ENCODE data around the gene IGLON5. TPM values are rescaled to one million over a fixed set of nuclear protein-coding genes. Genes with fewer than 3 reads are reported as not detected.

IGLON5 gene
- total RNA-seq, 1 donor from 2014 or later: not detected

- DNase-seq (ENCODE audit: low read depth in 2 of 2): peak; percentile 34 to 36
Measured at GRCh38 chr19:51364200-51365106, 53.0 kb downstream of the IGLON5 start.

DNA sequence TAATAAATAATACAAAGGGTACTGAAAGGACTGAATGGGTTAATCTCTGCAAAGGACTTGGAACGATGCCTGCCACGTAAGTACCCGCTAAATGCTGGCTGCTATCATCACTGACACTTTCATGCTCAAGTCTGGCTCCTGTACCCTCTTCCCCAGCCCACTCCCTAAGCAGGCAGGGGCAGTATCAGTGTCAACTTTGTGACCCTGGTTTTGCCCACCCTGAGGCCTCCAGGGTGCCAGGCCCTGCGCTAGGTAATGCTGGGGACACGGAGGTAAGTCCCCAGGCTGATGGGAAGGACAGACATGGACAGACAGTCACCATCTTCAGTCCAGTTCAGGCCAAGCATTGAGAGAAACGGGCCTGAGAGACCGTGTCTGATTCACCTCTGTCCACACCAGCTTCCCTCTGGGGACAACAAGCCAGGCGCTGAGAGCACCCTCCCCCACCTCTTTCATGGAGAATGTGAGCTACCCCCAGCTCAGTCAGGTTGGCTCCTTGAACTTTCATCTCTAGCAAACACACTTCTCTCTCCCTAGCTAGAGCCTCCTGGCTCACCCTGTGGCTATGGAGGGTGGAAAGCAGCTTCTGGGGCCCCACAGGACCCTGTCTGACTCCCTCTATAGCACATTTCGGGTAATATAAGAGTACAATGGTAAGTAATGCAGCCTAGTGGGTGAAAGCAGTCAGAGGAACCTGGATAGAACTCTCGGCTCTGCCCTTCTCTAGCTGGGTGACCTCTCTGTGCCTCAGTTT lies 53.9 kb downstream of the IGLON5 start:
- peak; percentile 35 to 37 for DNase-seq (ENCODE audit: low read depth in 2 of 2)

GRCh38 chr19:51365965-51366388 lies 54.5 kb downstream of the IGLON5 start, which contains the start of gene ETFB:
TSS of gene ETFB (minus strand) at chr19:51366388. CDS start at chr19:51366326, 62 bp downstream.
- no peak for DNase-seq (ENCODE audit: low read depth in 2 of 2)

DNA sequence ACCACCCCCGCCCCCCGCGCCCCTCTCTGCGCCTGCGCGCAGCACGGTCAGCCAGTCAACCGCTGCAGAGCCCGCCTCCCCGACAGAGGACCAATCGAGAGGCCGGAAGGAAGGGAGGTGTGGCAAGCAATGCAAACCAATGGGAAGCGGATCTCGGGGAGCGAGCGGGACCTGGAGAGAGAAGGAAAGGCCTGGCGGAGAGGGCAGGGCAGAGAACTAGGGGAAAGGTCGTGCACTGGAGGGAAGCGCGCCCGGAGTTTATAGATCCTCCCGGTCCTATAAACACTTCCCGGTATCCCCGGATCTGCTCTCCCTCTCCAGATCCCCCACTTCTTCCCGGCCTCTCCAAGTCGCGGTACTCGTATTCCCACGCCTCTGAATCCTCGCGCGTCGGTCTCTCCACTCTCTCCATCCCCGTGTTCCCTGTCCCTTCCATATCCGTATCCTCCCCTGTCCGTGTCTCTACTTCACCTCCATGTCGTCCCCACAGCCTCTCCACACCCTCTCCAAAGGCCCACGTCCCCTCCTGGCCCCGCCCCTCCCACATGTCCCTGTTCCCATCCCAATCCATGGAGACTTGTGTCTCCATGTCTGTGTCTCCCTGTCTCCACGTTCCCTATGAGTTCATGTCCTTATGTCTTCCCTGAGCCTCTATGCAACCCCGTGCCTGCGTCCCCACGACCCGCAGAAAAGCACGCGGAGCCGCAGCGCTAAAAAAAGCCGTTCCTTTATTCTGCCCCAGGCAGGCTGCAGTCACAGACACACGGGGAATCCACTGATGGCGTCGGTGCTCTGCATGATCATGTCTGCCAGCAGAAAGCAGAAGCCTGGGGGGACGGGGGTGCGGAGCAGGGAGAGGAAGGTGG lies 55.2 kb downstream of the IGLON5 start:
- DNase-seq (ENCODE audit: low read depth in 2 of 2): peak; percentile 98

DNA sequence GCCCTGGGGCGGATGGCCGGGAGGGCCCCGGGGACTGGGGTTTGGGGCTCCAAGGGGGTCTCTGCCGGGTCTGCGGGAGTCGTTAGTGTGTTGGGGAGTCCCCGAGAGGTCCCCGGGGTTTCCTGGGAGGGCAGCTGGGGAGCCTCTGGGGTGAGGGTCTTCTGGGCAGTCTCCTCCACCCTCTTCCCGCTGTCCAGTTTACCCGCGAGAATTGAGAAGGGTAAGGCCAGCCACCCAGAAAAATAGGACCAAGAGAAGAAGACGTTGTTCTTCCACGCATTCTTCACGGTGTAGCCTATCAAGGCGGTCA lies 55.8 kb downstream of the IGLON5 start:
- no peak for DNase-seq (ENCODE audit: low read depth in 2 of 2)

GRCh38 chr19:51367565-51368365 lies 56.3 kb downstream of the IGLON5 start:
- peak; percentile 97 to 98 for DNase-seq (ENCODE audit: low read depth in 2 of 2)

- no peak for DNase-seq (ENCODE audit: low read depth in 2 of 2)
Measured at GRCh38 chr19:51368366-51369282, 57.2 kb downstream of the IGLON5 start, which contains the start of gene CLDND2. TSS of gene CLDND2 (minus strand) at chr19:51369003. CDS start at chr19:51368577, 426 bp downstream.

DNA sequence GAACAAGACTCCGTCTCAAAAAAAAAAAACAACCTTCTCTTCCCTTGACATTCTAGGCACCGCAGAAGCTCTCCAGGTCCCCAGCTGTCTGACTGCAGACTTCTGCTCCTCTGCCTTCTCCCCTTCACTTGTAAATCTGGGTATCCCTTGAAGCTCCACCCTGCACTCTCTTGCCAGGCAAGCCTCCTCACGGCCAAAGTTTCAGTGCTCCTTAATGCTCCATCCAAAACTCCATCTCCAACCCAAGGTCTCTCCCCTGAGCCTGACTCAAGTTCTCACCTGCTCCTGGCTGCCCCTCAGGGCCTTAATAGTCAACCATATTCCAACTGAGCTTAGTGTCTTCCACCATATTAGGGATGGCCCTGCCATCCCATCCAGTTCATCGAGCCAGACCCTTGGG lies 58.8 kb downstream of the IGLON5 start:
- DNase-seq (ENCODE audit: low read depth in 2 of 2): no peak

DNA sequence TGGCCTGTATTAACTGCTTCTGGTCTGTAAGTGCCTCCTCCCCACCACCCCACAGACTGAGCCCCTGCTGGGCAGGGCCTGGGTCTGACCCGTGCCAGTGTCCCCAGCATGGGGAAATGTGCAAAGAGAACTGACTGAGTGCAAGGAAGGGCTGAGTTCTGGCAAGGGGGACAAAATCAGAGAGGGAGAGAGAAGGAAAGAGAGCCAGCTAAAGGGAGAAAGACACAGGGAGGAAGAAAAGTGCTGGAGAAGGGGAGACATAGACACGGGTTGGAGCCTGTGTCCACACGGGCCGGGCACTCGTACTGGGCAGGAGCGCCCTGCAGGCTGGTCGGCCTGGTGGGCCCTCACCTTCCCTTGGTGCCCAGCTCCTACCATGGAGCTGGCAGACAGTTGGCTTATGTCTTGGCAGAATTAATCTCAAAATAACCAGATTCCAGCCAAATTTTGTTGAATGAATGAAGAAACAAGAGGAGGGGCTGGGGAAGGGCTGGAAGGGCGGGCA lies 59.8 kb downstream of the IGLON5 start:
- no peak for DNase-seq (ENCODE audit: low read depth in 2 of 2)

DNA sequence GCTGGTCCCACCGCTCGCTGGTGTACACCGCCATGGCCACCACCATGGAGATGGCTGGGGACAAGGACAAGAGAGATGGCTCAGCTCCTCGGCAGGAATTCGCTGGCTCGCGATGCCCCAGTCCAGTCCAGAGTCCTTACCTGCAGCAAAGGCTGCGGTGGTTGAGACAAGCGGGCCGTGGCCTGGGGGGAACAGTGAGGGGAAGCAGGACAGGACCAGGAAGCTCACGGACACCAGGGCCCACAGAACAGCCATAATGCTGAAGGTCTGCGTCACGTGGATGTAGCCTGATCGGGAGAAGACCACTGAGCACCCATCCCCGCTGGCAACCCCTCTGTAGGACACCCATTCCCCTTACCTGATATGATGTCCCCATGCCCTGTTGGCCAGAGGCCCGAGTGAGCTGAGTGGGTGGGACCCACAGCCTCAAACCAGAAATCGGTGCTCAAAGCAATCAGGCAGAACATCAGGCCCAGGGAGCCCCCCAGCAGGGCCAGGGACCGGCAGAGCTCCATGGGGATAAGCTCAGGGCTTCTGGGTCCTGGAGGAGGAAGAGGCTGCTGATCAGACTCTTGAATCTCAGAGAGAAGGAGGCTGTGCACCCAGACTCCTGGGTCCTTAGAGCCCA lies 60.7 kb downstream of the IGLON5 start:
- no peak for DNase-seq (ENCODE audit: low read depth in 2 of 2)

GRCh38 chr19:51372649-51373504 lies 61.4 kb downstream of the IGLON5 start, which contains the start of gene NKG7:
TSS of gene NKG7 (minus strand) at chr19:51372654. CDS start at chr19:51372535, 119 bp downstream.
- DNase-seq (ENCODE audit: low read depth in 2 of 2): no peak

DNA sequence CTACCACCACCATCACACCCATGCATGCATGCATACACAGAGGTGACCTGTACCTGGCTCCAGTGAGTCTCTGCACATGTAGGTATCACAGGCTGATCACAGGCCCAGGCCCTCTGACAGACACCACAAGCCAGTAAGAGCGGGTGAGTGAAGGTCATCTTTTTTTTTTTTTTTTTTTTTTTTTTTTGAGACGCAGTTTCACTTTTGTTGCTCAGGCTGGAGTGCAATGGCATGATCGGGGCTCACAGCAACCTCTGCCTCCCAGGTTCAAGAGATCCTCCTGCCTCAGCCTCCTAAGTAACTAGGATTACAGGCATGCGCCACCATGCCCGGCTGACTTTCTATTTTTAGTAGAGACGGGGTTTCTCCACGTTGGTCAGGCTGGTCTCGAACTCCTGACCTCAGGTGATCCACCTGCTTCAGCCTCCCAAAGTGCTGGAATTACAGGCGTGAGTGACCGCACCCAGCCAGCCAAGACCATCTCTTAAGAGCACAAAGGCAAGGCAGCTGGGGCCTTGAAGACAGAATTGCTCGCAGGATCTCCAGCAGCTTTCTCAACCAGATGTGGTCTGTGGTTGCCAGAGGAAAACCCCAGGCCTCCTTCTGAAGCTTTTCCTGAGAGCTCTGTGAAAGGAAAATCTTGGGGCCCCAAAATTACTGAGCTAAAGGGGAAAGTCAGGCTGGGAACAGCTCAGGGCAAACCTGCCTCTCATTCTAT lies 64.2 kb downstream of the IGLON5 start:
- no peak for DNase-seq (ENCODE audit: low read depth in 2 of 2)

- DNase-seq (ENCODE audit: low read depth in 2 of 2): no peak
Measured at GRCh38 chr19:51377422-51377821, 66.0 kb downstream of the IGLON5 start.

DNA sequence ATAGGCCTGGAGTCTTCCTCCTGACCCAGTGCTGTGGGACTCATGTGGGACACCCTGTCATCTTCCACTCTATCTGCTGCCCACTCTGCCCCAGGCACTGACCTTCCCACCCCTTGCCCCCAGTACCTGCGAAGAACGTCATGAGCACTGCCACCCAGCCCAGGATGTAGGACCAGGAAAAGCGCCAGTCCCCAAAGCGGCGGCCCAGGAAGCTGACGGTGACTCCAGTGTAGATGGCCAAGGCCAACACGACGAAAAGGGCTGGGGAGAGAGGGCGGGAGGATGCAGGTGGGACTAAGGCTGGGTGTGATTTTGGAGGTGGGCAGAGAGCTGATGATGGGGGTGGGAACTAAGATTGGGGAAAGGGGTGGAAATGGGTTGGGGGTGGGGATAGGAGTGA lies 68.9 kb downstream of the IGLON5 start:
- DNase-seq (ENCODE audit: low read depth in 2 of 2): no peak
